Spinal cord (tissue), 10 donors: ENCODE data around the gene HTR6. TPM values are rescaled to one million over a fixed set of nuclear protein-coding genes. Genes with fewer than 3 reads are reported as not detected.

ENCODE experiments used
- DNase-seq, 6 donors: peaks; one replicate each; pipeline versions ENCODE4 v3.0.0 to v3.0.0-alpha.2; 2013 to 2015; ENCODE audit warnings: low spot score in 6 of 6, low read depth in 4 of 6
- H3K27ac ChIP-seq: one replicate; pipeline ENCODE4 v1.5.1; 2013; ENCODE audit warnings: low read depth, low read length, control low read depth
- H3K27me3 ChIP-seq: one replicate; pipeline ENCODE4 v1.6.1; 2013; ENCODE audit warnings: low read length; ENCODE audit not compliant: control insufficient read depth, insufficient read depth
- H3K36me3 ChIP-seq: one replicate; pipeline ENCODE4 v1.6.1; 2013; ENCODE audit warnings: low read length; ENCODE audit not compliant: control insufficient read depth, insufficient read depth
- H3K4me1 ChIP-seq: one replicate; pipeline ENCODE4 v1.6.1; 2013; ENCODE audit warnings: low read length; ENCODE audit not compliant: control insufficient read depth, insufficient read depth
- H3K4me3 ChIP-seq: one replicate; pipeline ENCODE4 v1.5.1; 2013; ENCODE audit warnings: low read depth, low read length, control low read depth
- H3K9me3 ChIP-seq: one replicate; pipeline ENCODE4 v1.6.1; 2013; ENCODE audit warnings: low read length; ENCODE audit not compliant: control insufficient read depth, insufficient read depth
- WGBS: methylation state at CpG from one replicate; pipeline ENCODE4 v1.1.5; 2013; ENCODE audit warnings: missing lambda C conversion rate; ENCODE audit not compliant: insufficient coverage; 5-methylcytosine and 5-hydroxymethylcytosine counted together
- polyA plus RNA-seq, 2 donors: library from polyadenylated mRNA; unstranded; fragments of 120-200 nt; gene quantifications; one replicate each; pipeline ENCODE4 v1.2.1, GENCODE V29; 2013; ENCODE audit not compliant: insufficient read length in 2 of 2
- total RNA-seq, 2 donors: library from RNA; depleted of rRNA in 1 of 2; stranded (reverse); fragments of 120-200 nt in 1 of 2; fragments of >200 nt in 1 of 2; gene quantifications; one replicate each; pipeline versions ENCODE4 v1.2.3 to v1.2.4, GENCODE V29; 2013 to 2014
- donor health status: healthy.

HTR6 gene
- total and polyA plus RNA-seq, 4 donors, result 0.22 to 2.5 (median 1.3) TPM

DNA sequence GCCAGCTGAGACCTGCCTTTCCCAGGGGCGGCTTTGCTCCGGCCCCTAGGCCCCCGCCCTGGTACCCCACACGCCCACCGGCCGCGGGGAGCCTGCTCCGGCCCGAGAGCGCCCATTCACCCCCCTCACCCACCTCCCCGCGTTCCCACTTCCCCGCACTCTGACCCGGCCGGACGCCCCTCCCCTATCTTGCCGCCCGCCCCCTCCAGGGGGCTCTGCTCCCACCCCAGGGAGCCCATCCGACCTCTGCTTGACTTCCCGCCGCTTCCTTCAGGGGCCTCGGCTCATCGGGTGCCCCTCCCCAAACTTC is 466 bp downstream of the HTR6 start:
- Histone ChIP-seq H3K27me3 (peaks cover 33% of the 10 kb centered on the region), H3K4me1 (peaks cover 17% of the 10 kb centered on the region), H3K9me3 (no peaks in the 10 kb centered on the region), H3K36me3 (no peaks in the 10 kb centered on the region), H3K4me3 (no peak overlapping the region), H3K27ac (no peak overlapping the region)
- WGBS, result 1% methylated on average over 21 of the region's 23 CpGs
- DNase-seq, result no peak

DNA sequence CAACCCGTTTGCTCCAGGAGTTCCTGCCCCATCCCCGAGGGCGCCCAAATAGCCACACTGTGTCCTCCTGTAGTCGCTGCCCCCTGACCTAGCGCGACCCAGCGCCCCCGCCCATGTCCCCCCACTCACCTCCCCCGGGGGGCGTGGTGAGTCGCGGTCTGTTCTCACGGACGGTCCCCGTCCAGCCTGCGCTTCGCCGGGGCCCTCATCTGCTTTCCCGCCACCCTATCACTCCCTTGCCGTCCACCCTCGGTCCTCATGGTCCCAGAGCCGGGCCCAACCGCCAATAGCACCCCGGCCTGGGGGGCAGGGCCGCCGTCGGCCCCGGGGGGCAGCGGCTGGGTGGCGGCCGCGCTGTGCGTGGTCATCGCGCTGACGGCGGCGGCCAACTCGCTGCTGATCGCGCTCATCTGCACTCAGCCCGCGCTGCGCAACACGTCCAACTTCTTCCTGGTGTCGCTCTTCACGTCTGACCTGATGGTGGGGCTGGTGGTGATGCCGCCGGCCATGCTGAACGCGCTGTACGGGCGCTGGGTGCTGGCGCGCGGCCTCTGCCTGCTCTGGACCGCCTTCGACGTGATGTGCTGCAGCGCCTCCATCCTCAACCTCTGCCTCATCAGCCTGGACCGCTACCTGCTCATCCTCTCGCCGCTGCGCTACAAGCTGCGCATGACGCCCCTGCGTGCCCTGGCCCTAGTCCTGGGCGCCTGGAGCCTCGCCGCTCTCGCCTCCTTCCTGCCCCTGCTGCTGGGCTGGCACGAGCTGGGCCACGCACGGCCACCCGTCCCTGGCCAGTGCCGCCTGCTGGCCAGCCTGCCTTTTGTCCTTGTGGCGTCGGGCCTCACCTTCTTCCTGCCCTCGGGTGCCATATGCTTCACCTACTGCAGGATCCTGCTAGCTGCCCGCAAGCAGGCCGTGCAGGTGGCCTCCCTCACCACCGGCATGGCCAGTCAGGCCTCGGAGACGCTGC is 1.1 kb downstream of the HTR6 start:
- WGBS, result 13% methylated on average over 82 of the region's 84 CpGs
- H3K36me3 ChIP-seq, result no peaks in the 10 kb centered on the region
- H3K4me1 ChIP-seq, result peaks cover 17% of the 10 kb centered on the region
- no peak for DNase-seq
- H3K9me3 ChIP-seq, result no peaks in the 10 kb centered on the region
- H3K27me3 ChIP-seq, result peaks cover 33% of the 10 kb centered on the region
- H3K4me3 ChIP-seq, result no peak overlapping the region
- H3K27ac ChIP-seq, result no peak overlapping the region

DNA sequence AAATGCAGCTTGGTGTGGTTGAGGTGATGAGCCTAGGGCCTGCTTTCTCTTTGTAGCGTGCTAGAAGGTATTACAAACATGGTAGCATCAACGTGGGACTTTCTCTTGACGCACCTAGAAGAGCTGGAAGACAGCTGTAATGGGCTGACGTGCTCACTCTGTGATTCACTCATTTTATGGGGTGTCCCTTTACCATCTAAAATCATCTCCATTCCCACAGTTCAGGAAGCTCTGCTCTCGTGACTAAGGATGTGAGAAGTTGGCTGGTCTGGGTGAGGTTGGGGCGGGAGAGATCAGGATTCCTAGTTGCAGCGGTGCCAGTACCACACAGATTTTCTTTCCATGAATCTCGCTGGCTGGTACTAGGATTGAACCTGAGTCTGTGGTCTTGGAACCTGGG is 4.2 kb downstream of the HTR6 start:
- 100% methylated on average over 2 of the region's 8 CpGs for WGBS
- no peak overlapping the region for H3K27ac ChIP-seq
- H3K9me3 ChIP-seq, result no peaks in the 10 kb centered on the region
- no peak overlapping the region for H3K4me3 ChIP-seq
- peaks cover 29% of the 10 kb centered on the region for H3K27me3 ChIP-seq
- no peak for DNase-seq
- no peaks in the 10 kb centered on the region for H3K36me3 ChIP-seq
- peaks cover 17% of the 10 kb centered on the region for H3K4me1 ChIP-seq

DNA sequence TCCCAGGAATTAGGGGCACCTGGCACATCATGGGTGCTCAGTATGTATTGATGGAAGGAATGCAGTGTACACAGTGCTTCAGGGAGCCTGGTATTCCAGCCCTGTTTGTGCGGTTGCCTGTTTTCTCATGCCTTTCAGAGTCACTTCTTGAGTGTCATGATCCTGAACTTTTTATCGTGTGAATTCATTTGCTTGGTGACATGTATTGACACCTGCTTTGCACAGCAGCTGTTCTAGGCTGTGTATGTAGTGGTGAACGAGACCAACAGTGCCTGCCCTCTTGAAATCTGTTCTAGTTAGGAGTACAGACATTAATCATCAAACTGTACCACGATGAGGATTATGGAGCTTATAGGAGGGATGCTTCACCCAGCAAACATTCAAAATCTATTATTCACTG is 6.1 kb downstream of the HTR6 start:
- peaks cover 14% of the 10 kb centered on the region for H3K27me3 ChIP-seq
- no peak overlapping the region for H3K27ac ChIP-seq
- H3K9me3 ChIP-seq, result no peaks in the 10 kb centered on the region
- 90% methylated on average over 2 of the region's 4 CpGs for WGBS
- DNase-seq, result no peak
- peaks cover 5% of the 10 kb centered on the region for H3K4me1 ChIP-seq
- no peak overlapping the region for H3K4me3 ChIP-seq
- H3K36me3 ChIP-seq, result no peaks in the 10 kb centered on the region

DNA sequence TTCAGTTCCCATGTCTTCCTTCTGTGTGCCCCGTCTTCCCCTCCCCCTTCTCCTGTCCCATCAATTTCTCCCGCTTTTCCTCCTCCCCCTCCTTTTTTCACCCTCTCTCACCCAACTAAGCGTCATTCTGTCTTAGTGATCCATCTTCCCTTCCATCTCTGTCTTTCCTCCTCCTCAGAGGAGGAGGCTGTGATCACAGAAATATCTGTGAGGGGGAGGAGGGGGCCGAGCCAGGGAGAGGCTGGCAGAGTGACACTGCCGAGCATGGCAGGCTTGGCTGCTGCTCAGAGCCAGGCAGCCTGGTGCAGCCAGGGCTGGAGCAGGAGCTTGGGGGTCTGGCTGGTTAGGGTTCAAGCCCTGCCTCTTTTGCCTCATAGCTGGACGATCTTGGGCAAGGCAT is 7.6 kb downstream of the HTR6 start:
- H3K4me3 ChIP-seq, result no peak overlapping the region
- peaks cover 5% of the 10 kb centered on the region for H3K4me1 ChIP-seq
- WGBS, result 41% methylated on average over 4 of the region's 6 CpGs
- peaks cover 5% of the 10 kb centered on the region for H3K27me3 ChIP-seq
- no peaks in the 10 kb centered on the region for H3K9me3 ChIP-seq
- no peak for DNase-seq
- no peaks in the 10 kb centered on the region for H3K36me3 ChIP-seq
- no peak overlapping the region for H3K27ac ChIP-seq

DNA sequence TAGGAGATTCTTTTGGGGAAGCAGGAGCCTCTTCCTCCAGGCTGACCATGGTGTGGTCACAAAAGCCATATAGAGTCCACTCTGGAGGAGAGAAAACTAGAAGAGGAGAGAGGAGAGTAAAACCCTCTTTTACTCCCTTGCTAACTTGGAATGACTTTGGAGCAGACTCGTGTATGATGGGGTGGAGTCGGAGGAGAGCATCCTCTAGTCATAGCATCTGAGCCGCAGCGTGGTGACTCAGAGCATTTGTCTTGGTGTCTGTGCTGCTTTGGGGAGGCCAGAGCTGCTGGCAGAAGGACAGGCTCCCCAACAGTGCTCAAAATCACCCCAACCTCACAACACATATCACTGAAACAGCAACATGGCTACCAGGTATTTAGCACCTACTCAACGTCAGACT is 11.1 kb downstream of the HTR6 start:
- H3K27me3 ChIP-seq, result peaks cover 5% of the 10 kb centered on the region
- H3K4me1 ChIP-seq, result peaks cover 7% of the 10 kb centered on the region
- DNase-seq, result no peak
- no peaks in the 10 kb centered on the region for H3K9me3 ChIP-seq
- WGBS, result 73% methylated on average over 2 of the region's 5 CpGs
- H3K36me3 ChIP-seq, result no peaks in the 10 kb centered on the region
- H3K27ac ChIP-seq, result no peak overlapping the region
- no peak overlapping the region for H3K4me3 ChIP-seq

DNA sequence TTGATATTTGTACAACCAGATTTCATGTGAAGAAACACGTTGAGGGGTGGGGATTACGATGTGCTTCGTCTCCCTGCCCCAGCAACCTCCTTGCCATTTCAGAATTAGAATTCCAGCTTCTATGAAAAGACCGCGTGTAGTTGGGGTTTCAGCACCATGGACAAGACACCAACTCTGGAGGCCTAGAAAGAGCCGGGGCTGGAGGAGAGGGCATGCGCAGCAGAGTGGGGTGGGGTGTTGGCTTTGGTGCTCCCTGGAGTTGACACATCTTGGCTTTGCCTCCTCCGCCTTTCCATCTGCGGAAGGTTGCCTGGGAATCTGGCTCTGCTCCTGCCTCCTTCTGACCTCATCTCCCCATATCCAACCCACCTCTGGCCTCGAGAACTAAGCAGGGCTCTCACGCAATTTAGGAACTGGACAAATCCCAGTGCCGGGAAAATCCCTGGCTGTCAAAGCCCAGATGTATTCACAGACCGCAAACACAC is 11.8 kb downstream of the HTR6 start:
- Histone ChIP-seq H3K4me1 (peaks cover 7% of the 10 kb centered on the region), H3K36me3 (no peaks in the 10 kb centered on the region), H3K27me3 (peaks cover 5% of the 10 kb centered on the region), H3K27ac (no peak overlapping the region), H3K4me3 (no peak overlapping the region), H3K9me3 (no peaks in the 10 kb centered on the region)
- 29% methylated on average over 10 of the region's 13 CpGs for WGBS
- DNase-seq, result peak in 1 of 6 donors; percentile 78

DNA sequence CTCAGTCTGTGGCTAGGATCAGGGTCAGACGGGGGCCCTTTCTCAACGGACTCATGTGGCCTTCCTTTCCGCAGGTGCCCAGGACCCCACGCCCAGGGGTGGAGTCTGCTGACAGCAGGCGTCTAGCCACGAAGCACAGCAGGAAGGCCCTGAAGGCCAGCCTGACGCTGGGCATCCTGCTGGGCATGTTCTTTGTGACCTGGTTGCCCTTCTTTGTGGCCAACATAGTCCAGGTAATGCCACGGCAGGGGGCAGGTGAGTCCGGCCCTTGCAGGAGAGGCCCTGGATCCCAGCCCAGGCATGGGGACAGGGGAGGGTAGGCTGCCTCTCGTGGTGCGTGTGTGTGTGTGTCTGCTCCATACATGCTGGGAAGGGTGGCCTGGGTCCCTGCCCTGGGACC is 13.8 kb downstream of the HTR6 start:
- DNase-seq, result no peak
- Histone ChIP-seq H3K27ac (no peak overlapping the region), H3K36me3 (no peaks in the 10 kb centered on the region), H3K27me3 (no peaks in the 10 kb centered on the region), H3K4me3 (no peak overlapping the region), H3K4me1 (peaks cover 11% of the 10 kb centered on the region), H3K9me3 (no peaks in the 10 kb centered on the region)
- WGBS, result 80% methylated on average over 9 of the region's 11 CpGs

DNA sequence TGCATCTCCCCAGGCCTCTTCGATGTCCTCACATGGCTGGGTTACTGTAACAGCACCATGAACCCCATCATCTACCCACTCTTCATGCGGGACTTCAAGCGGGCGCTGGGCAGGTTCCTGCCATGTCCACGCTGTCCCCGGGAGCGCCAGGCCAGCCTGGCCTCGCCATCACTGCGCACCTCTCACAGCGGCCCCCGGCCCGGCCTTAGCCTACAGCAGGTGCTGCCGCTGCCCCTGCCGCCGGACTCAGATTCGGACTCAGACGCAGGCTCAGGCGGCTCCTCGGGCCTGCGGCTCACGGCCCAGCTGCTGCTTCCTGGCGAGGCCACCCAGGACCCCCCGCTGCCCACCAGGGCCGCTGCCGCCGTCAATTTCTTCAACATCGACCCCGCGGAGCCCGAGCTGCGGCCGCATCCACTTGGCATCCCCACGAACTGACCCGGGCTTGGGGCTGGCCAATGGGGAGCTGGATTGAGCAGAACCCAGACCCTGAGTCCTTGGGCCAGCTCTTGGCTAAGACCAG is 14.3 kb downstream of the HTR6 start:
- Histone ChIP-seq H3K4me3 (no peak overlapping the region), H3K27ac (no peak overlapping the region), H3K27me3 (no peaks in the 10 kb centered on the region), H3K4me1 (peaks cover 11% of the 10 kb centered on the region), H3K36me3 (no peaks in the 10 kb centered on the region), H3K9me3 (no peaks in the 10 kb centered on the region)
- DNase-seq, result no peak
- 90% methylated on average over 34 of the region's 34 CpGs for WGBS

DNA sequence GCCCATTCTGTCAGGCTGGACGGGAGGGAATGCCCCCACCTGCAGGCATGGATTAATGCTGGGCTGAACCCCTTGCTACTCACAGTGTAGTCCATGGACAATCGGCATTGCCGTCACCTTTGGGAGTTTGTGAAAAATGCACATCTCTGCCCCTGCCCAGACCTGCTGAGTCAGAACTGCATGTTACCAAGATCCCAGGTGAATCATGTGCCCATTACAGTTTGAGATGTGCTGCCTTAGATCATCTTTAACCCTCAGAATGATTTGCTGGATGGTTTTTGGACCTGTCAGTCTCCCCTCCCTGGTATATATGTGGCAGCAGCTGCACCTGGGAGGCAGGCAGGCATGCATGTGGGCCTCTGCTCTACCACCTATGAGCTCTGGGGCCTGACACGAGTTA is 15.0 kb downstream of the HTR6 start:
- peaks cover 11% of the 10 kb centered on the region for H3K4me1 ChIP-seq
- H3K27ac ChIP-seq, result no peak overlapping the region
- H3K4me3 ChIP-seq, result no peak overlapping the region
- H3K9me3 ChIP-seq, result no peaks in the 10 kb centered on the region
- no peak for DNase-seq
- 71% methylated on average over 4 of the region's 4 CpGs for WGBS
- H3K27me3 ChIP-seq, result no peaks in the 10 kb centered on the region
- H3K36me3 ChIP-seq, result no peaks in the 10 kb centered on the region
